ENCODE results near the gene KPNB1.

DNA sequence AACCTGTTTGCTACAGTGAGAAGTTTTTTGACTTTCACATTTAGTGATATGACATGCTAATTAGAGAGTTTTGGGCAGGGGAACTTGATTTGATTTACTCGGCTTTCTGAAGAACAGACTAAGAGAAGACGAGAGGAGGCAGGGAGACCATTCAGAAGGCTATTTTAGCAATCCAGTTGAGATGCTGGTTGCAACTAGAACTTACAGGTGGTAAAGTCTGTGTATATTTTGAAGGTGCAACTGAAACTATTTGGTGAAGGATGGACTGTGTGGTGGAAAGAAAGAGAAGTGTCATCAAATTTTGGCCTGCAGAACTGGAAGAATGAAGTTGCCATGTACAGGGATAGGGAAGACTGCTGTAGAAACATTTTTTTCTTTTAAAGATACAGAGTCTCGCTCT lies 42.2 kb upstream of the KPNB1 start:
- TF ChIP-seq, protein P1, sequence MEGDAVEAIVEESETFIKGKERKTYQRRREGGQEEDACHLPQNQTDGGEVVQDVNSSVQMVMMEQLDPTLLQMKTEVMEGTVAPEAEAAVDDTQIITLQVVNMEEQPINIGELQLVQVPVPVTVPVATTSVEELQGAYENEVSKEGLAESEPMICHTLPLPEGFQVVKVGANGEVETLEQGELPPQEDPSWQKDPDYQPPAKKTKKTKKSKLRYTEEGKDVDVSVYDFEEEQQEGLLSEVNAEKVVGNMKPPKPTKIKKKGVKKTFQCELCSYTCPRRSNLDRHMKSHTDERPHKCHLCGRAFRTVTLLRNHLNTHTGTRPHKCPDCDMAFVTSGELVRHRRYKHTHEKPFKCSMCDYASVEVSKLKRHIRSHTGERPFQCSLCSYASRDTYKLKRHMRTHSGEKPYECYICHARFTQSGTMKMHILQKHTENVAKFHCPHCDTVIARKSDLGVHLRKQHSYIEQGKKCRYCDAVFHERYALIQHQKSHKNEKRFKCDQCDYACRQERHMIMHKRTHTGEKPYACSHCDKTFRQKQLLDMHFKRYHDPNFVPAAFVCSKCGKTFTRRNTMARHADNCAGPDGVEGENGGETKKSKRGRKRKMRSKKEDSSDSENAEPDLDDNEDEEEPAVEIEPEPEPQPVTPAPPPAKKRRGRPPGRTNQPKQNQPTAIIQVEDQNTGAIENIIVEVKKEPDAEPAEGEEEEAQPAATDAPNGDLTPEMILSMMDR (IDR thresholded peaks at IDR 0.05), result no peak
- no peak for TF ChIP-seq POLR2A (IDR thresholded peaks at IDR 0.05)
